GM21717 (cell line): ENCODE measurements around the gene MAPK1IP1L.
"Not testable (repeated sequence)": the region's sequence is repeated elsewhere in the genome, so short reads cannot be mapped to it uniquely, and the experiment has no call there.

ENCODE experiments used
- ATAC-seq: cut with Tn5 transposase; IDR thresholded peaks from one replicate; pipeline ENCODE4 v1.9.1; 2021; ENCODE audit warnings: mild to moderate bottlenecking, moderate library complexity; ENCODE audit not compliant: unreplicated experiment

The MAPK1IP1L gene

GRCh38 chr14:55053500-55053899 lies 2.1 kb downstream of the MAPK1IP1L start:
- ATAC-seq, result no peak

- ATAC-seq, result no peak
These were observed 2.7 kb downstream of the MAPK1IP1L start for GRCh38 chr14:55054098-55054497.

DNA sequence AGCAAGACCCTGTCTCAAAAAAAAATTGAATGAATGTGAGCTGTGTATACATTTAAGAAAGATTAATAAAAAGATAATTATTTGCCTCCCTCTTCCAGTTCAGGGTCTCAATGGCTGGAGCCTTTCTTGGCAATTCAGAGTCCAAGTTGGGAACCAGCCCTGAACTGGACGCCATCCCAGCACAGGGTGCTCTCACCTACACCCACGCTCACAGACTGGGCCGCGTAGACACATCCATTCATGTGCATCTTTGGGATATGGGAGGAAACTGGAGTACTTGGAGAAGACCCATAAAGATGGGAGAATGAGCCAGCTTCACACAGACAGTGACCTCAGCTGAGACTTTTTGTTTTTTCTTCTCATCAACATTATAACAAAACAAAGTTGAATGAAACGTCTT lies 6.5 kb downstream of the MAPK1IP1L start:
- no peak for ATAC-seq

DNA sequence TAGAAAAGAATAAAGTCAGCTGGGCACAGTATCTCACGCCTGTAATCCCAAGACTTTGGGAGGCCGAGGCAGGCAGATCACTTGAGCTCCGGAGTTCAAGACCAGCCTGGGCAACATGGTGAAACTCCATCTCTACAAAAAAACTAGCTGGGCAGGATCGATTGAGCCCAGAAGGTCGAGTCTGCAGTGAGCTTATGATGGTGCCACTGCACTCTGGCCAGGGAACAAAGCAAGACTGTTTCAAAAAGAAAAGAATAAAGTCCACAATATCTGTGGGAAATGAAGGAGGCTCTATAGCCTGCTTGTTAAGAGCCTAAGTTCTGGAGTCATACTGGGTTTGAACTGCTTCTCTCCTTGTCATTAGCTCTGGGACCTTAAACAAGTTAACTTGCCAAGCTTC lies 7.9 kb downstream of the MAPK1IP1L start:
- no peak for ATAC-seq

- no peak for ATAC-seq
These were observed 11.3 kb downstream of the MAPK1IP1L start for GRCh38 chr14:55062517-55063351.

GRCh38 chr14:55064896-55065295 lies 13.4 kb downstream of the MAPK1IP1L start:
- not testable (repeated sequence) for ATAC-seq

DNA sequence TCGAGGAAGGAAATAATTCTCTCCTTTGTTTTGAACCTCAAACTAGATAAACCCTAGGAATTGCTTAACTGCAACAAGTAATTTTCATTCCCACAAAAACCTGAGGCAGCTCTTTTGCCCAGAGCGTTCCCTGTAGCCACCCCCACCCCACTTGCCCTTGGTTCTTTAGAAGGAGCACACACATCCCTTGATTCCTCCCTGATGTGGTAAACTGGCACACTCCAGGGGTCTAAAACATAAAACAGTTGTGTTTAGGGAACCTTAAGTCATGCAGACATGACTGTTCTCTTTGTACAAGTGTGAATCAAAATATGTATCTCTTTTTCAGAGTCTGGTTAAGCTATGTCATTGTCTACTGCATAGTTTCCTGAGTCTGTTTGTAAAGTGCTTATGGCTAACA lies 14.0 kb downstream of the MAPK1IP1L start:
- ATAC-seq, result no peak

GRCh38 chr14:55066223-55066622 lies 14.8 kb downstream of the MAPK1IP1L start:
- ATAC-seq, result no peak

GRCh38 chr14:55070981-55071411 lies 19.5 kb downstream of the MAPK1IP1L start:
- ATAC-seq, result no peak

DNA sequence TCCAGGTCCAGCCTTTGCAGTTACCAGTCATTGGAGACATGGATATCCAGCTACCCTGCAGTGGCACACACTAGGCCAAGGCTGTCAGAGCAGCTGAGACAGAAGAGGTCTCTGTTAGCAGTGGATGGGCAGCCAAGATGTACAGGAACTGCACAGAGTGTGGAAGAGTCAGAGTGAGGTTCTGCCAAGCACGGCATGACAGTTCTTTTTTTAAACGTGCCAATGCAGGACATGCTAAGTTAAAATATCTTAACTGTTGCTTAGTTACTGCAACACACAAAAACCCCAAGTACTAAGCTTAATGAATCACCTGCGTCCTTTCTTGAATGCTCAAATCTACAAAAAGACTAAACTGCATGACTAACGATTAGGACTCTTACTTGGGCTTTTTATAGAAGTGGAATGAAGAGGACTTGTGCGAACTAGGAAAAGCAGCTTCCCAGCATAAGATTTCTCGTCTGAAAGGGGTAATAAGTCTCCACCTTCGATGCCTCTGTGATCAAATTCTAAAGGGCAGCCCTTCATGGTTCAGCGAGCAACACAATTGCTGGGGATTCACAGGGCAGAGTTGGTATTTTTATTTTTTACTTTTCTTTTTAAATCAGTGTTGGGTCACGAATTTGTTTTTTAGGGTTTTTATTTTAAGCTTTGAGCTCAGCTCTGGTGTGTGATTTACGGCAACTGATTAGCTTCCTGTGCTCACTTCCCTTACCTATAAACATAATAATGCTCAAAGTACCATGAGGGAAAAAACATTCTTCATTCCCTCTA lies 20.6 kb downstream of the MAPK1IP1L start:
- peak; percentile 40 for ATAC-seq

GRCh38 chr14:55073856-55074255 lies 22.4 kb downstream of the MAPK1IP1L start:
- ATAC-seq, result no peak

DNA sequence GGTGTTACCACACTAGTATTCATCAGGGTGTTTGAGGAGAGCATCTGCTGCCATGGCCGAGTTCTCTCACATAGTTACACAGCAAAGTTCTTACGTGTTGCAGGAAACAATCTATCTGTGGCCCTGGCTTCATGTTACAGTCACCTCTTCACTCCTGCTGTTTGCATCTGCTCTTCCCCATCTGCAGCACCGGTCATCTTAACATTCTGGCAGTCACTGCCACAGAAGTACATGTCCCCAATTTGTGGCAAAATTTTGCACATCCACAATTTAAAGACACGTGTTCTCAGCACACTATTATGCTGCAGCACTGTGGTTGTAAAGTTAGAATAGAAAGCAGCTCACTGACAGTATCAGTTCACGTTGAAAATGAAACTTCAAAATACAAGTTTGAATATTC lies 23.2 kb downstream of the MAPK1IP1L start:
- ATAC-seq, result peak; percentile 40

DNA sequence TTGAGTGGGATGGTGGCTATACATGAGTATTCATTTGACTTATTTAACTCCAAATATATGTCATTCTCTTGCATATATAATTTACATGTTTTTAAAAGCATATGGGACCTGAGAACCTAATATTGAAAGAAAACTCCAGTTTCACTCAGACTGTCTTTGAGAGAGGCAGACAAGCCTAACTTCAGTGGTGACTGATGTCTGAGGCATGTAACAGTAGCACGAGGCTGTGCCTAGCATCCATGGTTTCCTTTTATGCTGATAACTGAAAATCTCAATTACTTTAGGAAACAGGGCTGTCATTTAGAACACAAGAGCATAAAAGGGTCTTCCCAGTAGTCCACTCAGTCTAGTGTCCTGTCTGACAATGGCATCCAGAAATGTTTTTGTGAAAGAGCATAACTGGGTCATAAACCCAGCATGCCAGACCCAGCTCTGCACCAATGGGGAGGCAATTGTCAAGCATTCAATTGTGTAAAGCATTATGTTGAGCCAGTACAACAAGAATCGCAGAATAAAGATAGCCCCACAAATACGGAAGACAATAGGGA lies 24.3 kb downstream of the MAPK1IP1L start:
- ATAC-seq, result no peak

DNA sequence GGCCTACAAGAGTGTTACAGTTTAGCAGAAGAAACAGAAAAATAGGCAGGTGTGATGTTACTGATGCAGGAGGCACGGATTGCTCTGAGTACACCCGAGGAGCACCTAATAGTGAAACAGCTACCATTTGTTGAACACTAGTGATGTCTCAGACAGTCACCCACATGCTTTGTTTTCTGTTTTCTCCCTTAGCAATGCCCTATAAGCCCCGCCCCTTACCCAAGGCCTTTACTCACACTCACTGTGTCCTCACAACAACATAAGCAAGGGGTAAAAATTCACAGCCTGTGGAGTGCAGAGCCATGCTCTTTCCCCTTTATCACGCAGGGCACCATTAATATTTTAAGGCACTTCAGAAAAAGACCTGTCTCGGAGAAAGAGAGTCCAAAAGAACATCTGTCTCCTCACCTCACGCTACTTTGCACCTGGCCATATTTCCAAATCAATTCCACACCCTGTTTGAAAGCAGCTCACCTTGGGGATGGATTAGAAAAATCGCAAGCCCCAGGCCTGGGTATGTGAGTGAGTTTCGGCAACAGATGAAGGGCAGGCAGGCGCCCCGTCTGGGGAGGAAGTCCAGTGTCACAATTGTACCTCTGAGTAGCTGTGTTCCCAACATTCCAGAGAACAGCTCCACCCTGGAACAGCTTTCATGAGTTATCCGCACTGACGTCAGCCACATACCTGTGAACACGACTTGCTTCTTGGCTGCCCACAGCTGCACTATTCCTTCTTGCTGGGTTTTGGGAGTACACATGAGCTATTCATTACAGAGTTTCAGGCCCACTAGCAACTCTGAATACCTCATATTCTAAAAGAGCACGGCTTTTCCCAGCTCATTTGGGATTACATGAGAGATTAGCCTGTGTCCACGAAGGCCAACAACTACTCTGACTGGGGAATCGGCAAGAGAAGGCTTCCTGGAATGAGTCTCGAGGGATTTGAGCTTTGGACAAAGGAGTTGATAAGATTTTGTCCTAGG lies 26.0 kb downstream of the MAPK1IP1L start:
- ATAC-seq, result peak; percentile 38

DNA sequence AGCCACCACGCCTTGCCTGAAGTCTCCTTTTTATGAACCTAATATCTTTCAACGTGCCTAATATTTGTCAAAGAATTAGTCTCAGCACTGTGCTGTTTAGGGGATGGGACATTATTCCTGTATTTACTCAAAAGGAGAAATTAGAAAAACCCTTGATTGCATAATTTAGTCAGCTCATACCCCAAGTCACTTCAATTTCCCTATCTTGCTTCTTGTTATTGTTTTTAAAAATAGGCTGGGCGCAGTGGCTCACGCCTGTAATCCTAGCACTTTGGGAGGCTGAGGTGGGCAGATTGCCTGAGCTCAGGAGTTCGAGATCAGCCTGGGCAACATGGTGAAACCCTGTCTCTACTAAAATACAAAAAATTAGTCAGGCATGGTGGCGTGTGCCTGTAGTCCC lies 28.5 kb downstream of the MAPK1IP1L start:
- ATAC-seq, result not testable (repeated sequence)

DNA sequence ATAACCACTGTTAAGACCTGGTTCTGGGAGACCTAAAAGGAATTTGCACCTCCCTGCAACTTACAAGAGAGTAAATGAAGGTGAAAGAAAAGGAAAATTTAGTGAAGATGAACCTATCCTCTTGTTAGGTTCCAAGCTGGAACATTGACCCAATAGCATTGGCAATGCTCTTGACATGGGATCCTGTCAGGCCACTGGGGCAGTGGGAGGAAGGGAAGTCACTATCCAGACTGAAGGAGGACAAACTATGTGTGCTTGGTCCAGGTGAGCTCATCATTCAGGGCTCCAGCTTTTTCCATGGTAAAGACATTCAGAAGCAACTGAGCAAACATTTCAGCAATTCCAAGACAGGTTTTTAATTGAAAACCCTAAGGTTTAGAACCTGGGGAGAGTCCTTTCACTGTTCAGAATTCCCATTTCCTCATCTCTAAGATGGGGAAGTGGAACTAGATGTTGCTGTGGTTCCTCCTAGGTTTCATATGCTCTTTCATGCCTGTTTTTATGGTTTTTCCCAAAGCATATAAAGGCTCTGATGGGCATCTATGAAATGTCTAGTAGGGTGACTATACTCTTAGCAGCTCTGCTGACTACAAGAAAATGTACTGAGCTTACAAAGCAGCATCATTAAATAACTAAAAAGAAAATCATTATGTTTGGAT lies 33.1 kb downstream of the MAPK1IP1L start:
- no peak for ATAC-seq

DNA sequence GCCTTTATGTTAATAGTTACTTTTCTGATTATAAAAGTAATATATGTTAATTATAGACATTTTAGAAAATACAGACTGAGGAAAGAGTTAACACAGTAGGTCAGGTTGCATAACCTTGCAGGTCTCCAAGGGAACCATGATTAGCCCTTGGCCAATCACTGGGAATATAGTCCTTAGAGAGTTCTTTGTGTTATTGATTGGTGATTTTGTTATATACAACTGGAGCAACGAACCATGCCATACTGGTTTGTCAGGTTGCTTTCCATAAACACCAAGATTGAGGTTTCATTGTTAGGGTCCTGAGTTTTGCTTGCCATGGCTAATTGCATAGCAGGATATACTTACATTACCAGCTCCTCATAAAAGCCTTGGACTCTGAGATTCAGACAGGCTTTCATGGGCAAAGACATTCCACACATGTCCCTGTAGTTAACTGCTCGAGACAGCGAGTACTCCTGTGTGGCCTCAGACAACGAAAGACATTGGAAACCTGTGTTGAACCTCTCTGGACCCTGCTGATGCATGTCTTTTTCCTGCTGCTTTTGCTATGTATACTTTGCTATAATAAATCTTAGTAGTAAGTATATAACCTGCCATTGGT lies 33.7 kb downstream of the MAPK1IP1L start:
- ATAC-seq, result no peak

- ATAC-seq, result no peak
These were observed 35.5 kb downstream of the MAPK1IP1L start for GRCh38 chr14:55086938-55087337.

DNA sequence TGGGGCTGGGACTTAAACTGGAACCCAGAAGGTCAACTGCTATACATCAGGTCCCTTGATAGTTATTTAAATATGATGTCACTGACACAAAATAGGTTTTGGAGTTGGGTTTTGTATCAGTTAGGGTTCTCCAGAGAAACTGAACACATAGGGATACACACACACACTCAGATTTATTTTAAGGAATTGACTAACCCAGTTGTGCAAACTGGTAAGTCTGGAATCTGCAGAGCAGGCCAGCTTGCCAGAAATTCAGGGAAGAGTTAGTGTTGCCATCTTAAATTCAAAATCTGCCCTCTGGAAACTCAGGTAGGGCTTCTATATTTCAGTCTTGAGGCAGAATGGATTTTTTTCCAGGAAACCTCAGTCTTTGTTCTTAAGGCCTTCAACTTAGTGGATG lies 36.9 kb downstream of the MAPK1IP1L start:
- ATAC-seq, result no peak

DNA sequence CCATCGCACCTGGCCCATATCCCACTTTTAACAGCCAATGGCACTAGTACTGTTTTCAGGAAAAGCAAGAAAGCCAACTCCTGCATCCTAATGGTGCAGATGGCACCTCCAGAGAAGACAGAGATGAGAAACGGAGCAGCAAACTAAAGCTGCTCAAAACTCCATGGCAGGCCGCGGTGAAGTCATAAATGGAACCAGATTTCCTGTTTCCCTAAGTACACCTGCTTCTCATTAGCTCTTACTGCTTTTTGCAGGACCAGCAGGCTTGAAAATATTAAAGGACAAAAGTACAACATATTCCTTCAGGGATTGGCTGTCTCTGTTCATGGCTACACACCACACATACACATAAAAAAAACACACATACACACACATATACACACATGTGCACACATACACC lies 40.9 kb downstream of the MAPK1IP1L start:
- ATAC-seq, result no peak
